ENCODE results near the gene DDX41.

DDX41 gene

GRCh38 chr5:177529247-177530203 is 12.8 kb upstream of the DDX41 start:
- no peak for TF ChIP-seq CTCF (conservative IDR thresholded peaks at IDR 0.05; ENCODE audit: control insufficient read depth, insufficient read depth, low read depth, low read length)
- no peak overlapping the region for H3K4me3 ChIP-seq (ENCODE audit: control insufficient read depth, low read depth, low read length)
- no peak for DNase-seq (ENCODE audit: low read depth)

- no peak for DNase-seq (ENCODE audit: low read depth)
- TF ChIP-seq CTCF (conservative IDR thresholded peaks at IDR 0.05; ENCODE audit: control insufficient read depth, insufficient read depth, low read depth, low read length): no peak
- H3K4me3 ChIP-seq (ENCODE audit: control insufficient read depth, low read depth, low read length): no peak overlapping the region
Measured at GRCh38 chr5:177528631-177529030, 11.9 kb upstream of the DDX41 start.

GRCh38 chr5:177527595-177527994 is 10.8 kb upstream of the DDX41 start:
- TF ChIP-seq CTCF (conservative IDR thresholded peaks at IDR 0.05; ENCODE audit: control insufficient read depth, insufficient read depth, low read depth, low read length): no peak
- no peak overlapping the region for H3K4me3 ChIP-seq (ENCODE audit: control insufficient read depth, low read depth, low read length)
- DNase-seq (ENCODE audit: low read depth): no peak

GRCh38 chr5:177526791-177527190 is 10.0 kb upstream of the DDX41 start:
- TF ChIP-seq CTCF (conservative IDR thresholded peaks at IDR 0.05; ENCODE audit: control insufficient read depth, insufficient read depth, low read depth, low read length): no peak
- no peak overlapping the region for H3K4me3 ChIP-seq (ENCODE audit: control insufficient read depth, low read depth, low read length)
- DNase-seq (ENCODE audit: low read depth): no peak

GRCh38 chr5:177526191-177526590 is 9.4 kb upstream of the DDX41 start:
- no peak for TF ChIP-seq CTCF (conservative IDR thresholded peaks at IDR 0.05; ENCODE audit: control insufficient read depth, insufficient read depth, low read depth, low read length)

GRCh38 chr5:177524941-177525655 is 8.3 kb upstream of the DDX41 start:
- TF ChIP-seq CTCF (conservative IDR thresholded peaks at IDR 0.05; ENCODE audit: control insufficient read depth, insufficient read depth, low read depth, low read length): no peak

More at GRCh38 chr5:177526191-177526590, 9.4 kb upstream of the DDX41 start:
- H3K4me3 ChIP-seq (ENCODE audit: control insufficient read depth, low read depth, low read length): no peak overlapping the region
- DNase-seq (ENCODE audit: low read depth): no peak

More at GRCh38 chr5:177524941-177525655, 8.3 kb upstream of the DDX41 start:
- H3K4me3 ChIP-seq (ENCODE audit: control insufficient read depth, low read depth, low read length): no peak overlapping the region
- no peak for DNase-seq (ENCODE audit: low read depth)
